Right lobe of liver (tissue), 6 donors: ENCODE data around the gene STXBP6. TPM values are rescaled to one million over a fixed set of nuclear protein-coding genes. Genes with fewer than 3 reads are reported as not detected.

Experiments used
- ATAC-seq, 4 donors: fragments of 200-7000 bp; cut with Tn5 transposase; one replicate each; pipeline ENCODE4 v1.9.1; 2020; ENCODE audit warnings: mild to moderate bottlenecking in 4 of 4, moderate library complexity in 4 of 4
- DNase-seq, 3 donors: peaks; one replicate each; pipeline ENCODE4 v3.0.0-alpha.2; 2020
- H3K27ac ChIP-seq, 3 donors: fragments of 200-600 bp; one replicate each; pipeline ENCODE4 v1.8.0; 2022
- H3K27me3 ChIP-seq, 2 donors: fragments of 200-600 bp; one replicate each; pipeline ENCODE4 v1.8.0; 2022
- H3K36me3 ChIP-seq, 4 donors: fragments of 200-600 bp; sonication (generic) in 1 of 4; one replicate each; pipeline versions ENCODE4 v1.5.1 to v1.8.0; 2017 to 2022; ENCODE audit warnings: control low read depth in 1 of 4
- H3K4me1 ChIP-seq, 4 donors: fragments of 200-600 bp; sonication (generic) in 1 of 4; one replicate each; pipeline versions ENCODE4 v1.5.1 to v1.8.0; 2017 to 2022; ENCODE audit warnings: control low read depth in 1 of 4
- H3K4me3 ChIP-seq, 3 donors: fragments of 200-600 bp; one replicate each; pipeline ENCODE4 v1.8.0; 2022
- H3K9me3 ChIP-seq, 4 donors: fragments of 200-600 bp; sonication (generic) in 1 of 4; one replicate each; pipeline versions ENCODE4 v1.5.1 to v1.8.0; 2017 to 2022; ENCODE audit warnings: control low read depth in 1 of 4
- CTCF ChIP-seq, 4 donors: fragments of 200-600 bp in 3 of 4; fragments of 450-650 bp in 1 of 4; IDR thresholded peaks; one replicate each; pipeline versions ENCODE4 v1.5.1 to v1.8.0; 2016 to 2022; ENCODE audit warnings: antibody characterized with exemption in 4 of 4, mild to moderate bottlenecking in 2 of 4
- POLR2A ChIP-seq: fragments of 450-650 bp; IDR thresholded peaks from one replicate; pipeline ENCODE4 v1.6.1; 2017; ENCODE audit warnings: antibody characterized with exemption, mild to moderate bottlenecking
- WGBS: methylation state at CpG from one replicate; pipeline ENCODE4 v1.1.6; 2018; ENCODE audit warnings: low coverage, low lambda C conversion rate; ENCODE audit not compliant: insufficient coverage; ENCODE audit errors: missing lambda C conversion rate; 5-methylcytosine and 5-hydroxymethylcytosine counted together
- intact Hi-C, 2 donors: fragments of 100-400 bp; cut with DNase I; formaldehyde crosslinking; loops; one replicate each; pipeline versions ENCODE4 v1.11.2 to v1.14.1; 2022
- total RNA-seq, 6 experiments: library from RNA; depleted of rRNA in 2 of 6; stranded (reverse); fragments of >200 nt in 2 of 6; fragmentation: NEBNext Ultra II Directional in 3 of 6; extraction: Animal tissue kit (Norgen Biotek cat#: 25700) in 3 of 6; gene quantifications; one replicate each; pipeline versions ENCODE4 v1.1.0 to v1.2.4, GENCODE V29; 2016 to 2023
- donor health status: DM: no; HTN: yes; CAD: no.
- donor health status: DM: no; HTN: no; CAD: no.
- donor health status: DM: no; HTN: no; CAD: no.
- donor health status: DM: no; HTN: yes; CAD: no.
- donor health status: DM: no; HTN: yes; CAD: no.

The STXBP6 gene
- total RNA-seq, 6 experiments from 2014 or later = 0.55 to 1.7 (median 1.1) TPM

GRCh38 chr14:25010471-25010870, 39.5 kb downstream of the STXBP6 start:
- no peak overlapping the region for H3K27ac ChIP-seq
- no peaks in the 10 kb centered on the region for H3K36me3 ChIP-seq
- H3K4me1 ChIP-seq = no peaks in the 10 kb centered on the region
- no peaks in the 10 kb centered on the region for H3K27me3 ChIP-seq
- DNase-seq (no peak), ATAC-seq (no peak)
- no peak overlapping the region for H3K4me3 ChIP-seq
- intact Hi-C loops = no loop called here
- TF ChIP-seq CTCF (IDR thresholded peaks at IDR 0.05) = no peak
- no peak for TF ChIP-seq POLR2A
- WGBS = 91% methylated on average over 3 of the region's 3 CpGs
- no peaks in the 10 kb centered on the region for H3K9me3 ChIP-seq

- TF ChIP-seq POLR2A = no peak
- no peak for TF ChIP-seq CTCF (IDR thresholded peaks at IDR 0.05)
- Histone ChIP-seq H3K36me3 (no peaks in the 10 kb centered on the region), H3K9me3 (no peaks in the 10 kb centered on the region), H3K27me3 (no peaks in the 10 kb centered on the region), H3K27ac (no peak overlapping the region), H3K4me3 (no peak overlapping the region), H3K4me1 (no peaks in the 10 kb centered on the region)
- ATAC-seq (no peak), DNase-seq (no peak)
- WGBS = 55% methylated on average over 3 of the region's 3 CpGs
- intact Hi-C loops = no loop called here
Measured at GRCh38 chr14:25009891-25010290, 40.1 kb downstream of the STXBP6 start.

- ATAC-seq (no peak), DNase-seq (no peak)
- no peak overlapping the region for H3K27ac ChIP-seq
- no peak overlapping the region for H3K4me3 ChIP-seq
- WGBS = 63% methylated on average over 1 of the region's 1 CpG
- H3K9me3 ChIP-seq = no peaks in the 10 kb centered on the region
- H3K36me3 ChIP-seq = no peaks in the 10 kb centered on the region
- no peaks in the 10 kb centered on the region for H3K27me3 ChIP-seq
- TF ChIP-seq POLR2A = no peak
- no peak for TF ChIP-seq CTCF (IDR thresholded peaks at IDR 0.05)
- H3K4me1 ChIP-seq = no peaks in the 10 kb centered on the region
- intact Hi-C loops = no loop called here
Measured at GRCh38 chr14:25007832-25008231, 42.1 kb downstream of the STXBP6 start.

GRCh38 chr14:25006961-25007795, 42.8 kb downstream of the STXBP6 start:
- no peaks in the 10 kb centered on the region for H3K36me3 ChIP-seq
- DNase-seq (no peak), ATAC-seq (no peak)
- 73% methylated on average over 7 of the region's 9 CpGs for WGBS
- intact Hi-C loops = no loop called here
- H3K27ac ChIP-seq = no peak overlapping the region
- TF ChIP-seq POLR2A = no peak
- no peak for TF ChIP-seq CTCF (IDR thresholded peaks at IDR 0.05)
- H3K9me3 ChIP-seq = no peaks in the 10 kb centered on the region
- H3K27me3 ChIP-seq = no peaks in the 10 kb centered on the region
- no peaks in the 10 kb centered on the region for H3K4me1 ChIP-seq
- no peak overlapping the region for H3K4me3 ChIP-seq
